ENCODE data around the gene EFL1. TPM values are rescaled to one million over a fixed set of nuclear protein-coding genes. Genes with fewer than 3 reads are reported as not detected.
"Not testable (repeated sequence)": the region's sequence is repeated elsewhere in the genome, so short reads cannot be mapped to it uniquely, and the experiment has no call there.

The EFL1 gene
- total RNA-seq, 1 donor from 2014 or later = 19.3 TPM

GRCh38 chr15:82298520-82298919 is 36.0 kb upstream of the EFL1 start:
- Mint-ChIP-seq H3K27me3 (ENCODE audit: unreplicated experiment) (peaks cover 9% of the 10 kb centered on the region), H3K36me3 (ENCODE audit: low read depth, unreplicated experiment) (no peaks in the 10 kb centered on the region), H3K27ac (ENCODE audit: unreplicated experiment) (no peak overlapping the region), H3K9me3 (ENCODE audit: unreplicated experiment) (no peaks in the 10 kb centered on the region), H3K4me1 (ENCODE audit: unreplicated experiment) (peaks cover 2% of the 10 kb centered on the region), H3K4me3 (ENCODE audit: unreplicated experiment) (no peak overlapping the region)
- TF ChIP-seq CTCF (IDR thresholded peaks at IDR 0.05; ENCODE audit: unreplicated experiment) = no peak
- DNase-seq (ENCODE audit: low spot score) = no peak

GRCh38 chr15:82298032-82298431 is 35.5 kb upstream of the EFL1 start:
- DNase-seq (ENCODE audit: low spot score) = no peak
- H3K27ac Mint-ChIP-seq (ENCODE audit: unreplicated experiment) = no peak overlapping the region
- no peak for TF ChIP-seq CTCF (IDR thresholded peaks at IDR 0.05; ENCODE audit: unreplicated experiment)
- H3K4me3 Mint-ChIP-seq (ENCODE audit: unreplicated experiment) = no peak overlapping the region
- H3K4me1 Mint-ChIP-seq (ENCODE audit: unreplicated experiment) = peaks cover 2% of the 10 kb centered on the region
- H3K27me3 Mint-ChIP-seq (ENCODE audit: unreplicated experiment) = peaks cover 6% of the 10 kb centered on the region
- no peaks in the 10 kb centered on the region for H3K36me3 Mint-ChIP-seq (ENCODE audit: low read depth, unreplicated experiment)
- no peaks in the 10 kb centered on the region for H3K9me3 Mint-ChIP-seq (ENCODE audit: unreplicated experiment)

- DNase-seq (ENCODE audit: low spot score) = no peak
- peaks cover 6% of the 10 kb centered on the region for H3K27me3 Mint-ChIP-seq (ENCODE audit: unreplicated experiment)
- H3K4me3 Mint-ChIP-seq (ENCODE audit: unreplicated experiment) = no peak overlapping the region
- no peaks in the 10 kb centered on the region for H3K9me3 Mint-ChIP-seq (ENCODE audit: unreplicated experiment)
- no peak for TF ChIP-seq CTCF (IDR thresholded peaks at IDR 0.05; ENCODE audit: unreplicated experiment)
- H3K4me1 Mint-ChIP-seq (ENCODE audit: unreplicated experiment) = peaks cover 2% of the 10 kb centered on the region
- peak overlapping the region; percentile 8 for H3K27ac Mint-ChIP-seq (ENCODE audit: unreplicated experiment)
- no peaks in the 10 kb centered on the region for H3K36me3 Mint-ChIP-seq (ENCODE audit: low read depth, unreplicated experiment)
Observed at GRCh38 chr15:82297546-82297945, 35.0 kb upstream of the EFL1 start.

GRCh38 chr15:82294061-82294690 is 31.6 kb upstream of the EFL1 start:
- Mint-ChIP-seq H3K36me3 (ENCODE audit: low read depth, unreplicated experiment) (no peaks in the 10 kb centered on the region), H3K27me3 (ENCODE audit: unreplicated experiment) (peaks cover 6% of the 10 kb centered on the region), H3K4me1 (ENCODE audit: unreplicated experiment) (no peaks in the 10 kb centered on the region), H3K4me3 (ENCODE audit: unreplicated experiment) (no peak overlapping the region), H3K27ac (ENCODE audit: unreplicated experiment) (no peak overlapping the region), H3K9me3 (ENCODE audit: unreplicated experiment) (no peaks in the 10 kb centered on the region)
- no peak for DNase-seq (ENCODE audit: low spot score)
- no peak for TF ChIP-seq CTCF (IDR thresholded peaks at IDR 0.05; ENCODE audit: unreplicated experiment)

- no peak for TF ChIP-seq CTCF (IDR thresholded peaks at IDR 0.05; ENCODE audit: unreplicated experiment)
- Mint-ChIP-seq H3K27me3 (ENCODE audit: unreplicated experiment) (peaks cover 3% of the 10 kb centered on the region), H3K4me1 (ENCODE audit: unreplicated experiment) (no peaks in the 10 kb centered on the region), H3K9me3 (ENCODE audit: unreplicated experiment) (no peaks in the 10 kb centered on the region), H3K4me3 (ENCODE audit: unreplicated experiment) (no peak overlapping the region), H3K36me3 (ENCODE audit: low read depth, unreplicated experiment) (no peaks in the 10 kb centered on the region), H3K27ac (ENCODE audit: unreplicated experiment) (no peak overlapping the region)
- no peak for DNase-seq (ENCODE audit: low spot score)
Observed at GRCh38 chr15:82292271-82292670, 29.7 kb upstream of the EFL1 start.

- H3K27ac Mint-ChIP-seq (ENCODE audit: unreplicated experiment); DNase-seq (ENCODE audit: low spot score); H3K4me3 Mint-ChIP-seq (ENCODE audit: unreplicated experiment); H3K4me1 Mint-ChIP-seq (ENCODE audit: unreplicated experiment); H3K9me3 Mint-ChIP-seq (ENCODE audit: unreplicated experiment); H3K27me3 Mint-ChIP-seq (ENCODE audit: unreplicated experiment); H3K36me3 Mint-ChIP-seq (ENCODE audit: low read depth, unreplicated experiment): not testable (repeated sequence)
Observed at GRCh38 chr15:82288202-82288601, 25.7 kb upstream of the EFL1 start.

- not testable (repeated sequence) for H3K27me3 Mint-ChIP-seq (ENCODE audit: unreplicated experiment); DNase-seq (ENCODE audit: low spot score); H3K4me3 Mint-ChIP-seq (ENCODE audit: unreplicated experiment); H3K36me3 Mint-ChIP-seq (ENCODE audit: low read depth, unreplicated experiment); H3K9me3 Mint-ChIP-seq (ENCODE audit: unreplicated experiment); H3K4me1 Mint-ChIP-seq (ENCODE audit: unreplicated experiment); H3K27ac Mint-ChIP-seq (ENCODE audit: unreplicated experiment)
Observed at GRCh38 chr15:82286475-82286874, 23.9 kb upstream of the EFL1 start.

- not testable (repeated sequence) for H3K9me3 Mint-ChIP-seq (ENCODE audit: unreplicated experiment)
Observed at GRCh38 chr15:82284381-82284780, 21.8 kb upstream of the EFL1 start.

More at GRCh38 chr15:82284381-82284780, 21.8 kb upstream of the EFL1 start:
- not testable (repeated sequence) for H3K27ac Mint-ChIP-seq (ENCODE audit: unreplicated experiment); H3K4me1 Mint-ChIP-seq (ENCODE audit: unreplicated experiment); H3K36me3 Mint-ChIP-seq (ENCODE audit: low read depth, unreplicated experiment); H3K4me3 Mint-ChIP-seq (ENCODE audit: unreplicated experiment); H3K27me3 Mint-ChIP-seq (ENCODE audit: unreplicated experiment); DNase-seq (ENCODE audit: low spot score)

Measured in endothelial cell (in vitro differentiated cells).